H1 (cell line): ENCODE results near the gene PLCL2. TPM values are rescaled to one million over a fixed set of nuclear protein-coding genes. Genes with fewer than 3 reads are reported as not detected.

ENCODE experiments used
- CTCF ChIA-PET: fragments of 300-600 bp; sonication (Branson Sonifier 250); formaldehyde crosslinking; loops from one replicate; lab custom pipeline; 2021; ENCODE audit not compliant: partially characterized antibody; lab: Charles Lee
- POLR2A ChIA-PET: fragments of 300-600 bp; sonication (Branson Sonifier 250); formaldehyde crosslinking; loops from one replicate; lab custom pipeline; 2021; ENCODE audit warnings: inconsistent platforms; ENCODE audit not compliant: partially characterized antibody; lab: Charles Lee
- DNase-seq, 2 experiments: peaks; one replicate each; pipeline versions ENCODE4 v3.0.0 to v3.0.0-alpha.2; 2010 to 2022; ENCODE audit warnings: low spot score in 2 of 2, low read depth in 1 of 2, mixed read lengths in 1 of 2
- FAIRE-seq: peaks from 2 replicates; lab custom pipeline; 2011; peaks lifted over from hg19 to GRCh38; lab: Jason Lieb, UNC
- H2AFZ ChIP-seq: 2 replicates; pipeline ENCODE4 v1.8.1; 2012; ENCODE audit warnings: low read length, inconsistent platforms
- H2AK5ac ChIP-seq: 2 replicates; pipeline ENCODE4 v1.6.1; 2013; ENCODE audit warnings: low read depth, low read length
- H2BK120ac ChIP-seq: replicated peaks from 2 replicates; pipeline ENCODE3; 2013; ENCODE audit warnings: low read depth, low read length, inconsistent platforms
- H2BK12ac ChIP-seq: 2 replicates; pipeline ENCODE4 v1.6.1; 2013; ENCODE audit warnings: low read depth, low read length
- H2BK15ac ChIP-seq: 2 replicates; pipeline ENCODE4 v1.6.1; 2013; ENCODE audit warnings: low read length
- H2BK20ac ChIP-seq: 2 replicates; pipeline ENCODE4 v1.6.1; 2013; ENCODE audit warnings: low read length
- H2BK5ac ChIP-seq: 2 replicates; pipeline ENCODE4 v1.6.1; 2013; ENCODE audit warnings: low read depth, low read length
- H3K14ac ChIP-seq: 2 replicates; pipeline ENCODE4 v1.6.1; 2013; ENCODE audit warnings: inconsistent platforms; ENCODE audit not compliant: insufficient read length
- H3K18ac ChIP-seq: 2 replicates; pipeline ENCODE4 v1.6.1; 2013; ENCODE audit warnings: low read length; ENCODE audit errors: extremely low read depth
- H3K23ac ChIP-seq: 2 replicates; pipeline ENCODE4 v1.6.1; 2013; ENCODE audit warnings: inconsistent platforms; ENCODE audit not compliant: insufficient read length
- H3K23me2 ChIP-seq: 2 replicates; pipeline ENCODE4 v1.6.1; 2013; ENCODE audit warnings: low read depth, low read length
- H3K27ac ChIP-seq: 2 replicates; pipeline ENCODE4 v1.6.1; 2011; ENCODE audit warnings: low read depth, low read length, inconsistent platforms
- H3K27me3 ChIP-seq, 4 experiments: replicated peaks in 1 of 4; 1 replicate in 1 of 4; 2 replicates in 3 of 4; pipeline versions ENCODE4 v1.6.1 to v1.8.1; 2011 to 2013; ENCODE audit warnings: low read length in 3 of 4, mild to moderate bottlenecking in 3 of 4, inconsistent platforms in 2 of 4, mixed read lengths in 2 of 4, moderate library complexity in 1 of 4; ENCODE audit not compliant: control insufficient read depth in 3 of 4, insufficient read depth in 3 of 4; ENCODE audit errors: extremely low read depth in 1 of 4
- H3K36me3 ChIP-seq, 4 experiments: 2 replicates each; pipeline versions ENCODE4 v1.6.1 to v1.8.1; 2011 to 2013; ENCODE audit warnings: mild to moderate bottlenecking in 4 of 4, low read length in 3 of 4, moderate library complexity in 2 of 4, control low read depth in 1 of 4, inconsistent platforms in 1 of 4; ENCODE audit not compliant: insufficient read depth in 4 of 4, control insufficient read depth in 2 of 4
- H3K4ac ChIP-seq: replicated peaks from 2 replicates; pipeline ENCODE3; 2013; ENCODE audit warnings: low read length, low read depth, mixed read lengths, inconsistent platforms; ENCODE audit not compliant: insufficient read length
- H3K4me1 ChIP-seq, 4 experiments: replicated peaks in 1 of 4; 1 replicate in 1 of 4; 2 replicates in 3 of 4; pipeline versions ENCODE4 v1.6.1 to v1.8.1; 2011 to 2013; ENCODE audit warnings: low read length in 3 of 4, inconsistent platforms in 2 of 4, mixed read lengths in 1 of 4; ENCODE audit not compliant: insufficient read depth in 4 of 4, control insufficient read depth in 3 of 4
- H3K4me2 ChIP-seq, 2 experiments: 2 replicates each; pipeline versions ENCODE4 v1.6.1 to v1.8.1; 2011 to 2013; ENCODE audit warnings: low read depth in 2 of 2, low read length in 2 of 2, control low read depth in 1 of 2, inconsistent platforms in 1 of 2, mild to moderate bottlenecking in 1 of 2; ENCODE audit not compliant: insufficient read depth in 1 of 2
- H3K4me3 ChIP-seq, 4 experiments: fragments of 200-600, 300-600 bp in 1 of 4; sonication (generic), shearing (Covaris generic), sonication (Bioruptor Twin) in 1 of 4; 2 replicates each; pipeline versions ENCODE4 v1.5.1 to v1.8.1; 2011 to 2016; ENCODE audit warnings: low read length in 4 of 4, low read depth in 3 of 4, control low read depth in 2 of 4, inconsistent platforms in 2 of 4, mild to moderate bottlenecking in 2 of 4, mixed read lengths in 1 of 4, moderate library complexity in 1 of 4; ENCODE audit not compliant: insufficient read depth in 2 of 4; ENCODE audit errors: extremely low read depth in 1 of 4
- H3K56ac ChIP-seq: replicated peaks from 2 replicates; pipeline ENCODE3; 2013; ENCODE audit warnings: low read depth, mild to moderate bottlenecking, mixed read lengths, low read length, inconsistent platforms; ENCODE audit not compliant: insufficient read length
- H3K79me1 ChIP-seq: 2 replicates; pipeline ENCODE4 v1.6.1; 2013; ENCODE audit warnings: low read depth, low read length, control low read depth
- H3K79me2 ChIP-seq, 2 experiments: 2 replicates each; pipeline versions ENCODE4 v1.6.1 to v1.8.1; 2012 to 2013; ENCODE audit warnings: low read length in 2 of 2, mild to moderate bottlenecking in 2 of 2, inconsistent platforms in 1 of 2; ENCODE audit not compliant: insufficient read depth in 2 of 2, control insufficient read depth in 1 of 2
- H3K9ac ChIP-seq, 4 experiments: replicated peaks in 1 of 4; 1 replicate in 1 of 4; 2 replicates in 3 of 4; pipeline versions ENCODE4 v1.6.1 to v1.8.1; 2011 to 2013; ENCODE audit warnings: low read depth in 3 of 4, low read length in 3 of 4, control low read depth in 2 of 4, mild to moderate bottlenecking in 2 of 4, moderate library complexity in 2 of 4, inconsistent platforms in 1 of 4; ENCODE audit errors: extremely low read depth in 1 of 4
- H3K9me3 ChIP-seq, 2 experiments: 2 replicates each; pipeline versions ENCODE4 v1.6.1 to v1.8.1; 2012 to 2013; ENCODE audit warnings: mild to moderate bottlenecking in 2 of 2, moderate library complexity in 2 of 2, control low read depth in 1 of 2, inconsistent platforms in 1 of 2, low read depth in 1 of 2, low read length in 1 of 2, mixed read lengths in 1 of 2; ENCODE audit not compliant: insufficient read depth in 2 of 2
- H4K20me1 ChIP-seq, 2 experiments: replicated peaks in 1 of 2; 2 replicates each; pipeline versions ENCODE3 to v1.8.1; 2011 to 2013; ENCODE audit warnings: inconsistent platforms in 2 of 2, low read length in 2 of 2, mild to moderate bottlenecking in 1 of 2; ENCODE audit not compliant: insufficient read depth in 2 of 2, control insufficient read depth in 1 of 2
- H4K5ac ChIP-seq: 2 replicates; pipeline ENCODE4 v1.6.1; 2013; ENCODE audit warnings: low read length, low read depth, mixed read lengths, inconsistent platforms; ENCODE audit not compliant: insufficient read length
- H4K8ac ChIP-seq: 2 replicates; pipeline ENCODE4 v1.8.0; 2013; ENCODE audit warnings: mild to moderate bottlenecking, moderate library complexity, low read length, inconsistent platforms; ENCODE audit not compliant: insufficient read depth; ENCODE audit errors: extremely low read depth
- H4K91ac ChIP-seq: replicated peaks from 2 replicates; pipeline ENCODE3; 2013; ENCODE audit warnings: low read length, mixed read lengths, inconsistent platforms; ENCODE audit not compliant: insufficient read length
- ASH2L ChIP-seq: fragments of 200-600, 300-600 bp; sonication (generic); IDR thresholded peaks from one replicate; pipeline ENCODE4 v1.7.1; 2017; ENCODE audit warnings: low read length
- ATF3 ChIP-seq: IDR thresholded peaks from 2 replicates; pipeline ENCODE4 v1.6.1; 2011; ENCODE audit warnings: low read depth, mild to moderate bottlenecking, low read length; ENCODE audit not compliant: insufficient read depth
- BCL11A ChIP-seq, 2 experiments: IDR thresholded peaks; one replicate each; pipeline ENCODE4 v1.6.1; 2011; ENCODE audit warnings: low read depth in 2 of 2, low read length in 2 of 2, mild to moderate bottlenecking in 2 of 2
- GTF2F1 ChIP-seq: IDR thresholded peaks from 2 replicates; pipeline ENCODE4 v1.6.1; 2012; ENCODE audit warnings: low read depth, low read length, improper control_type of control experiment, borderline replicate concordance
- KDM4A ChIP-seq: IDR thresholded peaks from one replicate; pipeline ENCODE4 v1.7.1; 2012; ENCODE audit warnings: low read depth, mild to moderate bottlenecking, moderate library complexity, low read length, inconsistent platforms; ENCODE audit not compliant: severe bottlenecking
- NANOG ChIP-seq: IDR thresholded peaks from 2 replicates; pipeline ENCODE4 v1.6.1; 2011; ENCODE audit warnings: low read length, low read depth, mild to moderate bottlenecking, inconsistent platforms; ENCODE audit not compliant: insufficient read depth, poor library complexity, severe bottlenecking
- NRF1 ChIP-seq: IDR thresholded peaks from 2 replicates; pipeline ENCODE4 v1.6.1; 2011; ENCODE audit warnings: mild to moderate bottlenecking, low read depth, low read length, improper control_type of control experiment
- RXRA ChIP-seq: IDR thresholded peaks from 2 replicates; pipeline ENCODE4 v1.6.1; 2011; ENCODE audit warnings: low read depth, mild to moderate bottlenecking, low read length, moderate library complexity; ENCODE audit not compliant: insufficient read depth
- SP1 ChIP-seq: IDR thresholded peaks from 2 replicates; pipeline ENCODE4 v1.6.1; 2011; ENCODE audit warnings: low read depth, low read length
- SP2 ChIP-seq: IDR thresholded peaks from 2 replicates; pipeline ENCODE4 v1.6.1; 2012; ENCODE audit warnings: mild to moderate bottlenecking, low read length, inconsistent platforms
- WGBS, 2 experiments: shearing (Covaris generic) in 1 of 2; methylation state at CpG; one replicate each; pipeline versions ENCODE4 v1.1.6 to v1.1.7; 2013 to 2015; ENCODE audit warnings: low lambda C conversion rate in 2 of 2, mixed read lengths in 2 of 2, inconsistent platforms in 1 of 2, low coverage in 1 of 2, missing lambda C conversion rate in 1 of 2; ENCODE audit not compliant: insufficient replicate concordance in 2 of 2, insufficient coverage in 1 of 2, insufficient read length in 1 of 2; ENCODE audit errors: extremely low coverage in 1 of 2, missing lambda C conversion rate in 1 of 2; 5-methylcytosine and 5-hydroxymethylcytosine counted together
- polyA plus RNA-seq, 7 experiments: library from polyadenylated mRNA; depleted of rRNA in 3 of 7; stranded (reverse) in 5 of 7; unstranded in 2 of 7; fragments of >200 nt in 5 of 7; fragments of 200-250 nt in 2 of 7; gene quantifications; 1 replicate in 5 of 7; 2 replicates in 1 of 7; 4 replicates in 1 of 7; pipeline versions ENCODE4 v1.2.1 to v1.2.3, GENCODE V29; 2011 to 2013; ENCODE audit warnings: missing spikeins in 2 of 7, mixed read lengths in 2 of 7
- total RNA-seq: library from RNA; stranded (reverse); fragmentation: NEBNext Ultra II Directional; extraction: Animal tissue kit (Norgen Biotek cat#: 25700); gene quantifications from 2 replicates; pipeline ENCODE4 v1.2.1, GENCODE V29; 2021
- TF ChIP-seq, protein P1 (sequence below): IDR thresholded peaks from 2 replicates; pipeline ENCODE4 v1.6.1; 2012; ENCODE audit warnings: low read length, inconsistent platforms

PLCL2 gene
- total and polyA plus RNA-seq, 2 of the 8 experiments (the other 6 are each of a cell fraction or from before 2014, with no cell fraction given) = 3.5 to 6.8 TPM

GRCh38 chr3:16897254-16897926 is 12.6 kb downstream of the PLCL2 start:
- Histone ChIP-seq H2BK12ac (no peak overlapping the region), H3K4me3 (no peak overlapping the region), H2BK5ac (no peak overlapping the region), H3K4me1 (peaks cover 0 to 6% (median 0%) of the 10 kb centered on the region in 4 experiments; a peak in 3 of 7 replicates), H3K36me3 (no peaks in the 10 kb centered on the region), H3K27me3 (no peaks in the 10 kb centered on the region), H4K8ac (no peak overlapping the region), H4K5ac (no peak overlapping the region), H3K14ac (no peak overlapping the region), H4K20me1 (peaks cover 0 to 2% of the 10 kb centered on the region in 2 experiments), H3K56ac (no peak overlapping the region), H3K79me1 (no peaks in the 10 kb centered on the region), H3K23me2 (no peaks in the 10 kb centered on the region), H4K91ac (no peak overlapping the region), H3K9me3 (no peaks in the 10 kb centered on the region), H2BK120ac (no peak overlapping the region), H3K27ac (no peak overlapping the region), H3K4me2 (no peak overlapping the region), H2AK5ac (no peak overlapping the region), H3K9ac (no peak overlapping the region), H3K23ac (no peak overlapping the region), H3K79me2 (peaks cover 0 to 60% of the 10 kb centered on the region in 2 experiments; a peak in 3 of 4 replicates), H2BK15ac (no peak overlapping the region), H3K18ac (no peak overlapping the region), H3K4ac (no peak overlapping the region), H2BK20ac (no peak overlapping the region), H2AFZ (no peak overlapping the region)
- FAIRE-seq = no peak
- no peak for DNase-seq
- POLR2A ChIA-PET = no interaction called here
- CTCF ChIA-PET = interaction anchor here (1.5 to 1.9 kb wide), 2 partner anchors 14 to 22 kb away, joined by 6 to 7 read pairs; no protein-coding TSS in a partner anchor
- WGBS, 2 experiments = 91% methylated on average over 11 of the region's 11 CpGs; no CpG with 5 or more reads in 1 of the 2 experiments
- TF ChIP-seq ASH2L (no peak), SP1 (no peak), KDM4A (no peak), GTF2F1 (no peak), BCL11A (IDR thresholded peaks at IDR 0.05; ENCODE audit: low read depth in 2 of 2, low read length in 2 of 2) (no peak), ATF3 (no peak), NRF1 (no peak), NANOG (no peak), SP2 (no peak), RXRA (no peak)
- TF ChIP-seq, protein P1, sequence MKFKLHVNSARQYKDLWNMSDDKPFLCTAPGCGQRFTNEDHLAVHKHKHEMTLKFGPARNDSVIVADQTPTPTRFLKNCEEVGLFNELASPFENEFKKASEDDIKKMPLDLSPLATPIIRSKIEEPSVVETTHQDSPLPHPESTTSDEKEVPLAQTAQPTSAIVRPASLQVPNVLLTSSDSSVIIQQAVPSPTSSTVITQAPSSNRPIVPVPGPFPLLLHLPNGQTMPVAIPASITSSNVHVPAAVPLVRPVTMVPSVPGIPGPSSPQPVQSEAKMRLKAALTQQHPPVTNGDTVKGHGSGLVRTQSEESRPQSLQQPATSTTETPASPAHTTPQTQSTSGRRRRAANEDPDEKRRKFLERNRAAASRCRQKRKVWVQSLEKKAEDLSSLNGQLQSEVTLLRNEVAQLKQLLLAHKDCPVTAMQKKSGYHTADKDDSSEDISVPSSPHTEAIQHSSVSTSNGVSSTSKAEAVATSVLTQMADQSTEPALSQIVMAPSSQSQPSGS = no peak
